NOMO-1 (cell line): ENCODE results near the gene BRD7.

Source experiments
- DNase-seq, 2 experiments: peaks; one replicate each; lab custom pipeline; 2025; ENCODE audit not compliant: unreplicated experiment in 2 of 2; lab: John Stamatoyannopoulos, UW

The BRD7 gene

DNA sequence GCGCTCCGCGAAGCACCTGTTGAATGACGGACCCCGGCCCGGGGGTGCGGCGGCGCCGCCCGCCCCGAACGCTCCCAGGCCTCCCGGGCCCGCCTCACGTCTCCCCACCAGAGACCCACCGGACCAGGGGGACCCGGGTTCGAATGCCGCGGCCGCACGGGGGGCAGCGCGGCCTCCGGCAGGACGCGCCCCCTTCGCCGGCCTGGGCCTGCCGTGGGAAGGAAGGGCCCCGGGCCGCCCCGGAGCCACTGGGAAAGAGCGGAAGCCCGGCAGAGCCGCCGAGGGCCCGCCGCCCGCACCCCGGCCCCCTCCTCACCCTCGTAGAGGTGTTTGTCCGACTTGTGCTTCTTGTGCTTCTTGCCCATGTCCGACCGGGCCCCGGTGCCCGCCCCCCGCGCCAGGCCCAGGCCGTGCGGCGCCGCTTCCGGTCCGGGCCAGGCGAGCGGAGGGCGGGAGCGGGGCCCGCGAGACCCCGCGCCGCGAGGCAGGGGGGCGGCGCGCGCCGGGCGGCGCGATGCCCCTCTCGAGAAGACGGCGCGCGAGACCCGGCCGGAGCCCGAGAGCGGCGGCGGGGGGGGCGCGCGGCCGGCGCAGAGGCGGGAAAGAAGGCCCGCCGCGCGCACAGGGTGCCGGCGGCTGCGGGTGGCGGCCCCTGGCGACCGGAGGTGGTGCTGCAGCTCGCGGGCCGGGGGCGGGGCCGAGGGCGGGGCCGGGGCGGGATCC is at the start of gene BRD7:
Gene BRD7 (minus strand): TSS at position 579 of the 723 bp plus-strand sequence. CDS start 214 bp downstream, at position 365.
- DNase-seq: peak; percentile 44 to 52

DNA sequence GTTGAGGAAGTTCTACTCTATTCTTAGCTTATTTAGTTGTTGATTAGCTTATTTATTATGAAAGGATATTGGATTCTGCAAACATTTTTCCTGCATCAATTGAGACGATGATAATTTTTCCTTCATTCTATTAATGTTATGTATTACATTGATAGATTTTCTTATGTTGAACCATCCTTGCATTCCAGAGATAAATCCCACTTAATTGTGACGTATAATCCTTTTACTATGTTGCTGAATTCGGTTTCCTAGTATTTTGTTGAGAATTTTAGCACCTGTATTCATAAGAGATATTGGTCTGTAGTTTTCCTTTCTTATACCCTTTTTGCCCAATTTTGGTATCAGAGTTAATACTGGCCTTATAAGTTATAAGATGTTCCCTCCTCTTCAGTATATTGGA is 47.6 kb upstream of the BRD7 start:
- DNase-seq: no peak

DNA sequence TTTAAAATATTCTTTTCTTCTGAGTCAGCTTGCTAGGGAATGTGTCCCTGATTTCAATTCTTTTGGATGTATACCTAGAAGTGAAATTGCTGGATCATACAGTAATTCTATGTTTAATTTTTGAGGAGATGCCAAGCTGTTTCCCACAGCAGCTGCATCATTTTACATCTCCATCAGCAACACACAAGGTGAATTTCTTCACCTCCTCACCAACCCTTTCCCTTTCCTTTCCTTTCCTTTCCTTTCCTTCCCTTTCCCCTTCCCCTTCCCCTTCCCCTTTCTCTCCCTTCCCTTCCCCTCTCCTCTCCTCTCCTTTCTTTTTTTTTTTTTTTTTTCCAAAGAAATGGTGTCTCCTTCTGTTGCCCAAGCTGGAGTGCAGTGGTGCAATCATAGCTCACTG is 45.4 kb upstream of the BRD7 start:
- no peak for DNase-seq

DNA sequence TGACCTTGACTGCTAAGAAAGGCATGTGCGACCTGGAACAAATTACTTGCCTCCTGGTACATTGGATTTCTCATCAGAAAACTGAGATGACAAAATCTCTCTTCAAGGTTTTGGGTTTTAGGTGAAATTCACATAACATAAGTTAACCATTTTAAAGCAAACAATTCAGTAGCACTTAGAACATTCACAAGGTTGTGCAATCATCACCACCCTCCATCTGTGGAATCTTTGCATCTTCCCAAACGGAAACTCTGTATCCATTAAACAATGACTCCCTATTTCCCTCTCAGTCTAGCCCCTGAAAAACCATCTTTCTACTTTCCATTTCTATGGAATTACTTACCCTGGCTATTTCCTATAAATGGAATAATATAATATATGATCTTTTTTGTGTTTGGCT is 42.2 kb upstream of the BRD7 start:
- DNase-seq: no peak

DNA sequence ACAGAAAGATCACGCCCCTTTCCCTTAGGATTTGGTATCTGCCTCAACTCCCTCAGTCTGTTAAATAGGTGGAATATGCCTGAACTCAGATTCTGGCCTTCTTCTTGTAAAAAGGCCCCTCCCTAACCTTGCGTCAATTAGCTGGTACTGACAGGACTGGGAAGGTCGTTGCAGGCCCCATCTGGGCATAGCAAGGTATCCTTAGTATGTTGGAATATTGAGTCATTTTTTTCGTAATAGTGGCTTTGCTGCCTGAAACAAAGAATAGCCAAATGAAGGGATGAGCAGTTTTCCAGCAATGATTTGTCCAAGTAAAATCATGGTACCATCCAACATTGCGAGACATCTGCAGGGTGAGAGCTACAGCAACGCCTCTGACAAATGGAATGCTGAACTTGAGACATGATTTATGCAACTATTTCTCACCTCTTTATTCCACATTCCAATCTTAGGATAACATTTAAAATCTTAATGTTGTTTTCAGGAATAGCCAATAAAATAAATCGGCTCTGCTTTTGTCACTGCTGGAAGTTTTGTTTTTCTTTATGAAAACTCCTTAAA is 39.3 kb upstream of the BRD7 start:
- no peak for DNase-seq

DNA sequence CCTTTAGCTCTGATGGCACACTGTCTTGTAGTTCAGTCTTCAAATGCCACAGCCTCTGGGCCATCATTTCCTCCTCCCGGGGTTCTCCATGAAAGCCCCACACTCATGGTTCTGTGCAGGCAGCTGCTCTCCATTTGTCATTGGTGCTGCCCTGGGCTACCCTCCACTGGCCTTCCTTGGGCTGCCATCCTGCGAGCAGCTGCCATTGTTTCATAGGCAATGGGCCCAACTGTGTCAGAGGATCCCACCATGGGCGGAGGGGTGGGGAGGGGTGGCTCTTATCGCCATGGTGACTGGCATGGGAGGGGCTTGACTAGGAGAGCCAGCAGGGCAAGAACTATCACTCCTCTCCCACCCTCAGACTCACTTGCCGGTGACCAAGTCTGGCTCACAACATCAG is 38.6 kb upstream of the BRD7 start:
- DNase-seq: no peak

DNA sequence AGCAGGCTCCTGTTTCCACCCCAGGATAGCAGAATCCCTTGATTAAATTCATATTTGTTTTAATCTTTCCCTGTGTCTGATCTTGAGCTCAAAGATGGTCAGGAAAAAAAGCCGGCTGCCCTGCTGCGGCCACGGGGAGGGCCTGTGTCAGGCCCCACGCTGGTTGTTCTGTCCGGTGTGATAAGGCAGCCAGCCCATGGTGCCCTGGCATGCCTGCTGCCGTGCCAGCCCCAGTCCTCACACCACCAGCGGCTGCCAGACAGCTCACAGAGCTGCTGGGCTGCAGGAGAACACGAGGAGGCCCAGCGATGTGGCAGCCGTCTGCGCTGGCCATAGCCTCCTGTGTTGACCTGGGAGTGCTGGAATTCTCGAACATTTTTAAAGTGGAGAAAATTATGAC is 34.7 kb upstream of the BRD7 start:
- DNase-seq: no peak

DNA sequence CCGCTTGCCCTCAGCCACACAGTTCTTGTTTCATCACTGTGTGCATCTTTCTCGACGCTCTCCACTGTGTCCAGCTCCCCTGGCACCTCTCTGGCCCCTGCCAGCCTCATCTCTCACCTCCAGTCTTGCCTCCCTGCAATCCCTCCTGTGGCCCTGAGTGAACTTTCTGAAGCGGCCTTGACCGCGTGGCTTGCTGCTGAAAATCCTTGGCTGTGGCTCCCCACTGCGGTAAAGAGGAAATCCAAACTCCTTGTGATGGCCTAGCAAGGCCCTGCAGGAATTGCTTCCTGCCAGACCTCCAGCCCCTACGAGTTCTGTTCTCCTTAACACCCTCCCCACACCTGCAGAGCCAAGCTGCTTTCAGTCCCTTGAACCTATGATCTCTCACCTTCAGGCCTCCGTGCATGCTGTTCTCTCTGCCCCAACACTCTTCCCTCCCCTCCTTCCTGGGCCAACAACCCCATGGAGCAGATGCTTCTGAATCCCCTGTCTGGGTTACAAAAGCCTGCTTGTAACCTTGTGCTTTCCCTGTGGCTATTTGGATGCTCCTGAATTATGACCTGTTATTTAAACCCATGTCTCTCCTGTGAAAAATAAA is 33.6 kb upstream of the BRD7 start:
- no peak for DNase-seq

DNA sequence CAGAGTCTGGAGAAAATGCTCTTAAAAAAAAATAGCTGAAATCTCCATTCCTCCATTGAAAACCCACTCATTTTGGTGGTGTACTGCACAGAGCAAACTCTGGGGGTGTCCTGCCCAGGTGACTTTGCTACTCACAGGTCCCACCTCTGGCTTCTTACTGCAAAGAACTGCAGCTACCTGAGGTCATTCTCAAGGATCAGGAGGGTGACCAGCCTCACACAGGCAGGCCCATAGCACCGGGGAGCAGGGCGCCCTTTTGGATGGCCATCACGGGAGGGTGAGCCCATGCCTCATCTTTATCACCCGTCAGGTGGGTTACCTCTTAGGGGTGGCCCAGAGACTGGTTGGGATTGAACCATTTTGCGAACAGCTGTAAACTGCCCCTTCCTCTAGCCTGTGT is 32.6 kb upstream of the BRD7 start:
- DNase-seq: no peak

DNA sequence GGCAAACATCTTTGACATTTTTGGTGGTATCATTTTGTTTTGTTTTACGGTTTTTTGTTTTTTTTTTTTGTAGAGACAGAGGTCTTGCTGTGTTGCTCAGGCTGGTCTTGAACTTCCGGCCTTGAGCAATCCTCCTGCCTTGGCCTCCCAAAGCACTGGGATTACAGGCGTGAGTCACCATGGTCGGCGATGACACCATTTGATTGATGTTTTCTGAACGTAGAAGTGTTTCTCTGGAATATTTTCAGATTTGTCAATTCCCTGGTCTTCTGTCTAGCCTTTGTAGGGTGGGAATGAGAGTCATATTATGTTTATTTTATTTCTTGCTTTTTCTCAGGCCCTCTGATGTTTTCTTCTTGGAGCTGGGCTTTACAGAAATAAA is 32.2 kb upstream of the BRD7 start:
- DNase-seq: no peak

DNA sequence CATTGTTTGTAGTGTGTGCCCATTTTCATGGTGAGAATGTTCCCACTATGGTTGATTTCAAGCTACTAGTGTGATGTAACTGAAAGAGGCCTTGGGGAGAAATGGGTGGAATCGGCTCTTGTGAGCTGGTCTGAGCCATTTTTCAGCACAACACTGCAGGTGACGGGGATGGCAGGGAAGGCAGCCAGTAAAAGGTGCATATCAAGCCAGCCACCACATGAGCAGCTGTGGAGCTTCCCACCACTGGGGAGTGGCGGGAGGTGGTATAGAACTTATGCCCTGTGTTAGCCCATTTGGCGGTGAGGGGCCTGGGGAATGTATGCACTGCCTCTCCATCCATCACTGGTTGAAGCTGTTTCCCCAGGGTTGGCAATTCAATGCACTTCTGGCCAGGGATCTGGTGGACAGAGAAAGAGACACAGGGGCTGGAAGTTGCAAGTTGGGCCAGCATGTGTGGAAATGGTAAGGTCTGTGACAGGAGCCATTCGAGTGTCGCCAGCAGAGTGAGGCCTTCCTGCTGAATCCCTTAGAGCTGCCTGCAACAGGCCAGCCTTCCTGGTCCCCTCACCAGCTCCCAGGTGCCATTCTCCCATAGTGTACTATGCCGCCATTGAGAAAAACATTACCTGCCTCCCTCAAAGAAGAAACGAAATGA is 31.7 kb upstream of the BRD7 start:
- DNase-seq: no peak

DNA sequence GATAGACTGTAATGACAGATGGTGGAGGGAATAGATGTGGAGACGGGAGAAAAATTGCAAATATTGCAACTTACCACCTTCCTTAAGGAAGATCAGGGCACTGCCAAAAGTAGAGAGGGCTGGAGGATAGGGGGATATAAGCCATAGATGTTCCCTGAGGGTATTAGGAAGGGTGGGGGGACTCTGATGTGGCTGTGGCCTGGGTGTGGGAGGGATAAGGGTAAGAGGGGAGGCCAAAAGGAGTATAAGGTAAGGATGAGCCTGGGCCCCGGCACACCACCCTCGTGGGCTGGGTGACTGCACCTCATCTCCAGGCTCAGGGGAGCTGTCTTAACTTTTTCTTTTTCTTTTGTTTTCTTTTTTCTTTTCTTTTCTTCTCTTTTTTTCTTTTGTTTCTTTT is 30.6 kb upstream of the BRD7 start:
- DNase-seq: no peak

DNA sequence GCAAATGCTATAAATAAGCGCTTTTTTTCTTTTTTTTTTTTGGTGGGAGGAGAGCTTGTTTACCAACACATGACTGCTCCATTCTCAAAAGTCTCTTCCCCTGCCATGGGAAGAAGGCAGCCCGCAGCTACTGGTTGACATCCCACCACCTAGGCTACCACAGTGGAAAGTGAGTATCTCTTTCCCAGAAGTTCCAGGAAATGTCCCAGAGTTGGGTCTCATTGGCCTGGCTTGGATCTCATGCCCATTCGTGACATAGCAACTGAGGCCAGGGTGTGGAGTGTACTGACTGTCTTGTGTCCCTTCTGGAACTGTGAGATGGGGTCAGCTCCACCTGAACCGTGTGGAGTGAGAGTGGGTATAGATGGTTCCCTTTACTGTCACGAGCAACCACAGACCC is 29.5 kb upstream of the BRD7 start:
- DNase-seq: no peak

DNA sequence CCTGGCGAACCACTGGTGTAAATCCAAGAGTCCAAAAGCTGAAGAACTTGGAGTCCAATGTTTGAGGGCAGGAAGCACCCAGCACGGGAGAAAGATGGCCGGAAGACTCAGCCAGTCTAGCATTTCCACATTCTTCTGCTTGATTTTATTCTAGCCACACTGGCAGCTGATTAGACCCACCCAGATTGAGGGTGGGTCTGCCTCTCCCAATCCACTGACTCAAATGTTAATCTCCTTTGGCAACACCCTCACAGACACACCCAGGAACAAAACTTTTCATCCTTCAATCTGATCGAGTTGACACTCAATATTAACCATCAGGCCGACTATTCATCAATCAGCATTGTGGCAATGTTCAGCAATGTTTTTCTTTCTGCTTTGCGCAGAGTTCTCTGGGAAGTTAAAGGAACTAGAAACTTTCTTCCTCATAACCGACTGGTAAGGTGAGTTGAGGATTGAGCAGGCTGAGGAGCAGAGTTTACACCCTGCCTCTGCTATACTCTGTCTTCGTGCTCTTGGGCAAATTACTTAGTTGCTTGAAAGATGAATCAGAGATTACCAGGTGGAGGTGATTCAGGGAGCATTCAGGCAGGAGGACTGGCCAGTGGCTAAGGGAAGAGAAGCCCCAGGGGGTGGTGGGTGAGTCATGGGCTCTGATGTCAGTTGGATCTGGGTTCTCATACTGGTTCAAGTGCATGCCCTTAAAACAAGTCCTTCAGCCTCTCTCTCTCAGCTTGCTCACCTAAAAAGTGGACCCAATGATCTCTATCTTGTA is 28.2 kb upstream of the BRD7 start:
- no peak for DNase-seq

DNA sequence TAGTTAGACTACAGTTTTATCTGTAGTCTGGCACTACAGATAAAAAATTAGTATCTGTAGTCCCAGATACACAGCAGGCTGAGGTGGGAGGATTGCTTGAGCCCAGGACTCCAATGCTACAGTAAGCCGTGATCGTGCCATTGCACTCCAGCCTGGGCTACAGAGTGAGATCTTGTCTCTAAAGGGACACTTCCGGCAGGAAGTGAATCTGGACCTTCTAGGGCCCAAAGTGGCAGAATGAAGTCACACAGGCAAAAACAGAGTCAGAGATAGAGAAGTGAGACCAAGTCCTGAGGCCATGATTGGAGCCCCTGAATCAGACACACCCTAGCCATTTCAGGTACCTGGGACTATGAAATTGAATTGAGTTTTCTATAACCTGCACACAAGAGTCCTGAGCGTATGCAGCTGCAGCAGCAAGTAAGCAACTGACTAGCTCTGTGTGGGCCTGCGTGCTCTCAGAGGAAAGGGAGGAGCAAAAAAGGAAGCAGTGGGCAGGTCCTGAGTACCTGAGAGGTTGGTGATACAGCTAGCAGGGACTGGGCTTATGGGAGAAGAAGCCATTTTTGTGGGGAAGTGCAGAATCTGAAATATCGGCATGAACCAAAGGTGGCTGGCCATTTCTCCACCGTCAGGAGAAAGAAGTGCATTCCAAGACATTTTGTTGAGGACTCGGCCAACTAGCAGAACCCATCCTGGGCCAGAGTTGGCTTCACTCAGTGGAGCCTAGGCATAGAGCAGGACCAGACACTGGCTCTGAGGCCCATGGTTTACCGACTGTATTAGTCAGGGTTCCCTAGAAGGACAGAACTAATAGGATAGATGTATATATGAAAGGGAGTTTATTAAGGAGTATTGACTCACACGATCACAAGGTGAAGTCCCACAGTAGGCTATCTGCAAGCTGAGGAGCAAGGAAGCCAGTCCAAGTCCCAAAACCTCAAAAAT is 27.2 kb upstream of the BRD7 start:
- DNase-seq: peak; percentile 9 to 20

DNA sequence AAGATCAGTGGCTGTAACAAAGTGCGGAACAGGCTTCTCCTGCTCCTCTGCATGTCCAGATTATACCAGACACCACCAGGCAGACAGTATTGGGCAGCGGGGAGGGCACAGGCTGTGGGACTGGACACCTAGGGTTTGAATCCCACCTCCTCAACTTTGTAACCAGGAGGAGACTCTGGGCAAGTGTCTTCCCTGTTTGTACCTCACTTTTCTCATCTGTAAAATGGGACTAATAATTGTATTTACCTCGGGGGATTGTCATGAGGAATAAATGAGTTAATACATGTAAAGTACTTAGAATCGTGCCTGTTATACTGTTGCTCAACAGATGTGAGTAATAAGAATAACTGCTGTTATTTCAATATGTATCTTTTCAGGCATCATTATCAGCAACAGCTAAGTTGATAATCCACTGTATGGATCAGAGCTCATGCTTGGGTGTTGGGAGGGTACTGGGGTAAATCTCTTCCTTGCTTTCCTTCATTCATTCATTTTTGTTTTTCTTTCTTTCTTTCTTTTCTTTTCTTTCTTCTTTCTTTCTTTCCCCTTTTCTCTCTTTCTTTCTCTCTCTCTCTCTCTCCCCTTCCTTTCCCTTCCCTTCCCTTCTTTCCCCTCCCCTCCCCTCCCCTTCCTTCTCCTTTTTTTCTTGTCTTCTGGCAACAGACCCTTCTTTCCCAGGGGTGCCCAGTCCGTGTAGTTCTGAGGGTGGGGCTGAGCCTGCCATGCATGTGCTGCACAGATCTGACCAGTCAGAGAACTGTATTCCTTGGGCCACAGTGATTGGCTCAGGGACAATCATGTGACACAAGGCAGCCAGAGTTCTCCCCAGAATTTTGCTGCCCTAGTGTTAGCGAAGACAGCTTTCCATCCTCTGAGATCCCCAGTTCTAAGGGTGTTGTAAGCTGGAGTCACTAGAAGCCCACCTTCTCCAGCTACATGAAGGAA is 25.3 kb upstream of the BRD7 start:
- no peak for DNase-seq

DNA sequence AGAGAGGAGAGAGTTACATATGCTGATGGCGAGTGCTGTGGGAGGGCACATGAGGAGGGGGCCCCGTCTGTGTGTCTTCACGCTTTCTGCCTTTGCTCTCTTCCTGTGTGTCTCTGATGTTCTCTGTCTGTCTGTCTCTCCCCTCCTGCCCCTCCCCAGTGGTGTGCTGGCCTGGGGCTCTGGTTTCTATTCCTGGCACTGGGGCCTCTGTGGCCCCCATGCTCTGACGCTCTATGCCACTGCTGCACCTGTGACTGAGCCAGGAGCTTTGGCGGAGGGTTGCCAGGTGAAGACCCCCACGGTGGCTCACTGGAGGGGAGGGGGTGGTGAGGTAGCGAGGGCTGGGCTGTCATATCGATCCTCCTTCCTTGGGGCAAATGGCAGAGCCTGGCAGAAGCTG is 24.6 kb upstream of the BRD7 start:
- no peak for DNase-seq

DNA sequence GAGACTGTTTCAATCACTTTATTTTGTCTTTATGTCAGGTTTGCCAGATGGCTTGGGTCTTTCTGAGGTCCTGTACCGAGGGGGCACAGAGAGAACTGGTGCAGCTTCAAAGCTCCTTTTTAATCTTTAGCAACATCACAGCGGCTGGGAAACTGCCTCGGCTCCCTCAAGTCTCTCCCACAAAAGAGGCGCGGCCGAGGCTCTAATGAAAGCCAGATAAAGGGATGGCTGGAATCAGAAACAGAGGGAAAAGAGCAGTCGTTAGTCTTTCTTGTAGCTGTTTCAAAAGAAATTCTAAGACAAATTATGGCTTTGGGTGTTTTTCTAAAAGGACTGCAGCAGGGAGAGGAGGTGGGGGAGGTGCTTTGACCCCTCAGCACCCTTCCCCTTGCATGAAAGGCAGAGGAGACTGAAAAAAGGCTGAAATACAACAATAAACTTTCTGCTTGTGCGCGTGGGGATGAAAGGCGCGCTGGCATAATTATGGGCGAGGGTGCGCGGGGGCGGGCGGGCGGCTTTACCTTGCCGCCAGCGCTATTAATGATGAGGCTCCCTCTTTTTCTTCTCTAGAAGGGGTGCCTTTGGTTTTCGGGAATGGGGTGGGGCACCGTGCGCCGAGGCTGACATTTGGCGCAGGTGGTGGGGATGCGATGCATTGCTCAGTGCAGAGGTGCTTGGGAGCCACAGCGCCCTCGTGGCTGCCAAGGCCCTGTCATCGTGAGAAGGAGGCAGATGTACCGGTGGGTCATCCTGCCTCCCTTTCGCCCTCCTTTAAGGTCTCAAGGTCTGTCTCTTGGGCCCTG is 22.3 kb upstream of the BRD7 start:
- no peak for DNase-seq
